ENCODE results near the gene HOXD8.

GRCh38 chr2:176169711-176170110, 40.2 kb downstream of the HOXD8 start:
- no peak for TF ChIP-seq EZH2 (IDR thresholded peaks at IDR 0.05; ENCODE audit: low read length, unreplicated experiment)
- no peak for TF ChIP-seq CTCF (conservative IDR thresholded peaks at IDR 0.05; ENCODE audit: low read depth, low read length)
- TF ChIP-seq EZH2phosphoT487 (IDR thresholded peaks at IDR 0.05; ENCODE audit: borderline replicate concordance, low read length), result no peak
